ENCODE results near the gene SLC6A14. TPM values are rescaled to one million over a fixed set of nuclear protein-coding genes. Genes with fewer than 3 reads are reported as not detected.

The SLC6A14 gene
- total and polyA plus RNA-seq, 2 donors (not counting 3 experiments of a cell fraction or from before 2014, with no cell fraction given), result not detected

- no peaks in the 10 kb centered on the region for H4K20me1 ChIP-seq (replicated peaks; ENCODE audit: control insufficient read depth, extremely low read depth, insufficient read depth, low read length)
- no peaks in the 10 kb centered on the region for H3K27me3 ChIP-seq (ENCODE audit: control insufficient read depth in 2 of 2, insufficient read depth in 2 of 2, low read length in 2 of 2)
- no peak overlapping the region for H3K27ac ChIP-seq (ENCODE audit: insufficient read depth, low read depth, low read length)
- POLR2A ChIA-PET, result no interaction called here
- H3K36me3 ChIP-seq (ENCODE audit: control insufficient read depth in 2 of 2, extremely low read depth in 1 of 2, insufficient read depth in 2 of 2, low read length in 2 of 2), result no peaks in the 10 kb centered on the region
- H3K9ac ChIP-seq (replicated peaks; ENCODE audit: extremely low read depth, insufficient read depth, low read length), result no peak overlapping the region
- no peak overlapping the region for H2AFZ ChIP-seq (ENCODE audit: low read depth, low read length)
- DNase-seq (ENCODE audit: low read depth, low spot score), result no peak
- no peaks in the 10 kb centered on the region for H3K9me3 ChIP-seq (replicated peaks; ENCODE audit: control insufficient read depth, insufficient read depth, low read length)
- CTCF ChIA-PET, result no interaction called here
- dilution Hi-C loops (cut with MboI; ENCODE audit: extremely low pct_ligation_motif_present, low sequenced_read_pairs) (no loop called here), intact Hi-C loops (cut with micrococcal nuclease) (no loop called here)
- no peaks in the 10 kb centered on the region for H3K9me1 ChIP-seq (replicated peaks; ENCODE audit: control insufficient read depth, extremely low read depth, insufficient read depth, low read length)
- H3K4me1 ChIP-seq (ENCODE audit: control insufficient read depth, extremely low read depth, insufficient read depth, low read length), result no peaks in the 10 kb centered on the region
- BruUV-seq (replicated peaks), result no TSS peak
- TF ChIP-seq GATA2 (IDR thresholded peaks at IDR 0.05; ENCODE audit: insufficient read depth, insufficient read length, low read depth, low read length) (no peak), POLR2A (IDR thresholded peaks at IDR 0.05; ENCODE audit: low read depth, low read length) (no peak), MYC (IDR thresholded peaks at IDR 0.05; ENCODE audit: low read depth, low read length) (no peak), POLR2AphosphoS5 (IDR thresholded peaks at IDR 0.05; ENCODE audit: insufficient read depth, low read depth, low read length) (no peak), CTCF (IDR thresholded peaks at IDR 0.05; ENCODE audit: extremely low read depth in 1 of 2, insufficient read depth in 1 of 2, low read depth in 1 of 2, low read length in 2 of 2) (no peak), MAX (IDR thresholded peaks at IDR 0.05; ENCODE audit: insufficient read depth, insufficient read length) (no peak), JUN (IDR thresholded peaks at IDR 0.05; ENCODE audit: borderline replicate concordance, insufficient read depth, insufficient read length, low read depth) (no peak), FOS (IDR thresholded peaks at IDR 0.05; ENCODE audit: borderline replicate concordance, insufficient read depth, low read length) (no peak), EZH2 (IDR thresholded peaks at IDR 0.05; ENCODE audit: borderline replicate concordance, low read depth, low read length, severe bottlenecking) (no peak)
- no peaks in the 10 kb centered on the region for H3K79me2 ChIP-seq (ENCODE audit: control insufficient read depth, insufficient read depth, low read length)
- no peak overlapping the region for H3K4me3 ChIP-seq (replicated peaks in 1 of 3; ENCODE audit: insufficient read depth in 1 of 3, low read depth in 1 of 3, low read length in 3 of 3)
- H3K4me2 ChIP-seq (ENCODE audit: insufficient read depth, low read length), result no peak overlapping the region
- FAIRE-seq, result no peak
Measured at GRCh38 chrX:116499780-116500179, 63.4 kb downstream of the SLC6A14 start.

Small RNA genes lying within 50 kb of the gene (small RNA-seq; reads per million reads assigned to genes)
- gene RNU6-154P (ENCODE audit: insufficient read depth, insufficient read length, low read depth, low replicate concordance), result not detected

Other genes with a start within 250 kb of the SLC6A14 start
- not detected in 2 replicates for gene CT83, start 26.4 kb downstream of the SLC6A14 start, total RNA-seq
- gene CT83, start 26.4 kb downstream of the SLC6A14 start, polyA plus RNA-seq, result not detected in 2 replicates